Keratinocyte (primary cell): ENCODE measurements around the gene DDX31.

ENCODE experiments used
- CTCF ChIP-seq, 3 experiments: IDR thresholded peaks in 1 of 3; conservative IDR thresholded peaks in 1 of 3; optimal IDR thresholded peaks in 1 of 3; 2 replicates in 2 of 3; 3 replicates in 1 of 3; pipeline versions ENCODE3 to v1.5.1; 2011; ENCODE audit warnings: low read length in 3 of 3, mild to moderate bottlenecking in 3 of 3, moderate library complexity in 2 of 3, control low read depth in 1 of 3, inconsistent platforms in 1 of 3; ENCODE audit not compliant: insufficient read depth in 2 of 3; ENCODE audit errors: extremely low read depth in 1 of 3
- EZH2 ChIP-seq: IDR thresholded peaks from one replicate; pipeline ENCODE4 v1.6.1; 2012; ENCODE audit warnings: inconsistent platforms, mild to moderate bottlenecking, low read length, moderate library complexity

GRCh38 chr9:132662152-132662945, 7.4 kb downstream of the DDX31 start:
- TF ChIP-seq CTCF (optimal IDR thresholded peaks at IDR 0.05 in 1 of 3, IDR thresholded peaks at IDR 0.05 in 1 of 3, conservative IDR thresholded peaks at IDR 0.05 in 1 of 3; ENCODE audit: extremely low read depth in 1 of 3, insufficient read depth in 2 of 3, low read length in 3 of 3), result no peak
- TF ChIP-seq EZH2, result no peak
